Progenitor cell of endocrine pancreas (in vitro differentiated cells): ENCODE measurements around the gene IL18RAP. TPM values are rescaled to one million over a fixed set of nuclear protein-coding genes. Genes with fewer than 3 reads are reported as not detected.

ENCODE experiments used
- DNase-seq: peaks from one replicate; pipeline ENCODE4 v3.0.0; 2021; ENCODE audit warnings: low spot score; ENCODE audit not compliant: unreplicated experiment
- H3K27ac Mint-ChIP-seq: 2 replicates; pipeline ENCODE4 v1.8.0; 2021; ENCODE audit warnings: mild to moderate bottlenecking, moderate library complexity, mixed read lengths
- H3K27me3 Mint-ChIP-seq: 2 replicates; pipeline ENCODE4 v1.8.0; 2021; ENCODE audit warnings: mixed read lengths
- H3K36me3 Mint-ChIP-seq: 2 replicates; pipeline ENCODE4 v1.8.0; 2022; ENCODE audit warnings: mixed read lengths; ENCODE audit not compliant: insufficient read depth
- H3K4me1 Mint-ChIP-seq: 2 replicates; pipeline ENCODE4 v1.8.0; 2021; ENCODE audit warnings: low read depth, mixed read lengths
- H3K4me3 Mint-ChIP-seq: 2 replicates; pipeline ENCODE4 v1.8.0; 2021; ENCODE audit warnings: low read depth, mild to moderate bottlenecking, moderate library complexity, mixed read lengths
- H3K9me3 Mint-ChIP-seq: 2 replicates; pipeline ENCODE4 v1.8.0; 2021; ENCODE audit warnings: low read depth, mixed read lengths
- CTCF ChIP-seq: fragments of 200-600 bp; sonication (generic); IDR thresholded peaks from one replicate; pipeline ENCODE4 v1.5.0; 2021; ENCODE audit warnings: antibody characterized with exemption, mild to moderate bottlenecking; ENCODE audit not compliant: unreplicated experiment
- total RNA-seq: library from RNA; stranded (reverse); gene quantifications from 2 replicates; pipeline ENCODE4 v1.2.1, GENCODE V29; 2021

IL18RAP gene
- total RNA-seq, 1 donor from 2014 or later = not detected

GRCh38 chr2:102396012-102396411 lies 26.9 kb upstream of the IL18RAP start:
- Mint-ChIP-seq H3K27me3 (peaks cover 7% of the 10 kb centered on the region), H3K36me3 (no peaks in the 10 kb centered on the region), H3K4me3 (no peak overlapping the region), H3K4me1 (peaks cover 5% of the 10 kb centered on the region), H3K9me3 (no peaks in the 10 kb centered on the region), H3K27ac (no peak overlapping the region)
- TF ChIP-seq CTCF = no peak
- no peak for DNase-seq

GRCh38 chr2:102397209-102397608 lies 25.8 kb upstream of the IL18RAP start:
- TF ChIP-seq CTCF = no peak

GRCh38 chr2:102399499-102400141 lies 23.3 kb upstream of the IL18RAP start:
- H3K4me3 Mint-ChIP-seq = no peak overlapping the region
- TF ChIP-seq CTCF = no peak
- H3K36me3 Mint-ChIP-seq = no peaks in the 10 kb centered on the region
- DNase-seq = no peak
- no peaks in the 10 kb centered on the region for H3K27me3 Mint-ChIP-seq
- peak overlapping the region; percentile 71 for H3K27ac Mint-ChIP-seq
- peaks cover 3% of the 10 kb centered on the region for H3K4me1 Mint-ChIP-seq
- H3K9me3 Mint-ChIP-seq = no peaks in the 10 kb centered on the region

More at GRCh38 chr2:102397209-102397608, 25.8 kb upstream of the IL18RAP start:
- peaks cover 7% of the 10 kb centered on the region for H3K27me3 Mint-ChIP-seq
- DNase-seq = no peak
- peaks cover 4% of the 10 kb centered on the region for H3K4me1 Mint-ChIP-seq
- no peak overlapping the region for H3K27ac Mint-ChIP-seq
- H3K36me3 Mint-ChIP-seq = no peaks in the 10 kb centered on the region
- no peak overlapping the region for H3K4me3 Mint-ChIP-seq
- H3K9me3 Mint-ChIP-seq = no peaks in the 10 kb centered on the region

- TF ChIP-seq CTCF = no peak
- Mint-ChIP-seq H3K36me3 (no peaks in the 10 kb centered on the region), H3K27me3 (no peaks in the 10 kb centered on the region), H3K27ac (no peak overlapping the region), H3K9me3 (no peaks in the 10 kb centered on the region), H3K4me3 (no peak overlapping the region), H3K4me1 (no peaks in the 10 kb centered on the region)
- DNase-seq = no peak
These were observed 21.5 kb upstream of the IL18RAP start for GRCh38 chr2:102401456-102401855.

- Mint-ChIP-seq H3K27ac (no peak overlapping the region), H3K4me3 (no peak overlapping the region), H3K36me3 (no peaks in the 10 kb centered on the region), H3K27me3 (no peaks in the 10 kb centered on the region), H3K4me1 (no peaks in the 10 kb centered on the region), H3K9me3 (no peaks in the 10 kb centered on the region)
- no peak for DNase-seq
- TF ChIP-seq CTCF = no peak
These were observed 21.1 kb upstream of the IL18RAP start for GRCh38 chr2:102401865-102402264.
